ENCODE results near the gene BTNL3.

GRCh38 chr5:180970336-180970735, 18.3 kb upstream of the BTNL3 start:
- TF ChIP-seq ZSCAN29 (IDR thresholded peaks at IDR 0.05) (no peak), CTCF (IDR thresholded peaks at IDR 0.05 in 2 of 3, conservative IDR thresholded peaks at IDR 0.05 in 1 of 3; ENCODE audit: control insufficient read depth in 2 of 3, extremely low read depth in 1 of 3, insufficient read depth in 1 of 3, low read depth in 3 of 3, low read length in 3 of 3) (no peak)
